BLaER1 (cell line): ENCODE results near the gene RNF224.
A peak's percentile ranks its signal among the peaks of the same experiment; 100 is the strongest.

Source experiments
- H3K27ac ChIP-seq: shearing (Covaris generic); formaldehyde crosslinking; 2 replicates; pipeline ENCODE4 v1.8.1; 2022
- H3K27me3 ChIP-seq: shearing (Covaris generic); formaldehyde crosslinking; 2 replicates; pipeline ENCODE4 v1.8.1; 2022
- H3K36me3 ChIP-seq: shearing (Covaris generic); formaldehyde crosslinking; 2 replicates; pipeline ENCODE4 v1.8.1; 2022
- H3K4me1 ChIP-seq: shearing (Covaris generic); formaldehyde crosslinking; 2 replicates; pipeline ENCODE4 v1.8.1; 2022
- H3K4me2 ChIP-seq: shearing (Covaris generic); formaldehyde crosslinking; 2 replicates; pipeline ENCODE4 v1.8.1; 2022
- H3K4me3 ChIP-seq: shearing (Covaris generic); formaldehyde crosslinking; 2 replicates; pipeline ENCODE4 v1.8.1; 2022
- H3K9ac ChIP-seq: shearing (Covaris generic); formaldehyde crosslinking; 2 replicates; pipeline ENCODE4 v1.8.1; 2022
- H3K9me3 ChIP-seq: shearing (Covaris generic); formaldehyde crosslinking; 2 replicates; pipeline ENCODE4 v1.8.1; 2022
- H4K20me1 ChIP-seq: shearing (Covaris generic); formaldehyde crosslinking; 2 replicates; pipeline ENCODE4 v1.8.1; 2022
- Cebpa-rat ChIP-seq: shearing (Covaris generic); IDR thresholded peaks from 2 replicates; pipeline ENCODE4 v1.8.1; 2022

The RNF224 gene

DNA sequence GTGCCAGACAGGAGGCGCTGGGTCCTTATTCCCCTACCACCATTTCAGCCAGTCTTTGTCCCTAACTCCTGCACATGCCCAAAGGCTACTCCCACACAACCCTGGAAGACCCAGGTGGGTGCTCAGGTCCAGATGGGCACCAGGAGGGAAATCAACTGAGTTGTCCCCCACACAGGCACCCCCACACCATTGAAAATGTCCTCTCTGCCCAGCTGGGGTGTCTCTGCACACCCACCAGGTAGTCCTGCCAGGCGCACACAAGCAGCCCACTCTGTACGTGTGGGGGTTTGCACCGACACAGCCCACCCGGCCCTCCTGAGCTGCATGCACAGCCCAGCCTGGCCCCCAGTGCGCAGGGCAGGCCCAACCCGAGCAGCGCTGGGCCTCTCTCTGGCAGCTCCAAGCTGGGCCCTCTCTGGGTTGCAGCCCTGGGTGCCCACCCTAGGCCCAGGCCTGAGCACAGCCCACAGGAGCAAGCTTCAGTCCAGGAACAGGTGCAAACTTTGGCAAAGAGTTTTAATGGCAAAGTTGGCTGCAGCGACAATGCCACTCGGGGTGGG, 7.5 kb upstream of the RNF224 start:
- TF ChIP-seq Cebpa-rat, result no peak
- no peaks in the 10 kb centered on the region for H3K27me3 ChIP-seq
- peaks cover 47% of the 10 kb centered on the region for H3K36me3 ChIP-seq
- H3K4me1 ChIP-seq, result peaks cover 45% of the 10 kb centered on the region
- H3K4me3 ChIP-seq, result no peak overlapping the region
- no peaks in the 10 kb centered on the region for H3K9me3 ChIP-seq
- H3K9ac ChIP-seq, result 0 out of 2 replicates have a peak overlapping the region, but pooled peaks have one; percentile 34
- no peak overlapping the region for H3K27ac ChIP-seq
- peaks cover 8% of the 10 kb centered on the region; the same call in 1 of the 2 replicates for H4K20me1 ChIP-seq
- no peak overlapping the region for H3K4me2 ChIP-seq

DNA sequence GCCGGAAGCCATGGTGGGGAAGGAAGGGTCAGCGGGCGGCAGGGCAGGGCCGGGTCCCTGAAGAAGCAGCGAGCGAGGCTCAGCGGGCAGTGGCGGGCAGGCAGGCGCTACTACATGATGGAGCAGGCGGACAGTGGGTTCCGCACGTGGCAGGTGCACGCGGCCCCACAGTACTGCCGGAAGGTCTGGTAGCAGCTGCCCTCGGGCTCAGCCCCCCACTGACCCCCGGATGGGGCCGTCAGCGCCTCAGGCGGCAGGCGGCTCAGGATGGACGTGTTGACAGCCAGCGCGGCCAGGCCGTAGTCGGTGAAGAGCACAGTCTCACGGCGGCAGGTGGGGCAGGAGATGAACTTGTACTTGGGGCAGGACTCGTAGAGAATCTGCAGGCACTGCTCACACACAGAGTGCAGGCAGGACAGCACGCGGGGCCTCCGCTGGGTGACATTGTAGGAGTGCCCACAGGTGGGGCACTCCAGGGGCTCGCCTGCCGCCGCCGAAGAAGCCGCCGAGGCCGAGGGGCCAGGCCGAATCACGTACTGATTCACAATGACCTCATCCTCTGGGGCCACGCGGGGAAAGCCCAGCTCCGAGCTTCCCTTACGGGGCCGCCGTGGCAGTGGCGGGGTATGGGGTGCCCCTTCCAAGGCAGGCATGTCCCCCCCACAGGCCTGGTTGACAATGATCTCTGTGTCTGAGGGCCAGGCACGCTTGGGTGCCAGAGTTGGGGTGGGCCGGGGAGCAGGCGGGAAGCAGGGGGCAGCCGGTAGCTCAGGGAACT, 6.8 kb upstream of the RNF224 start:
- no peak overlapping the region for H3K27ac ChIP-seq

DNA sequence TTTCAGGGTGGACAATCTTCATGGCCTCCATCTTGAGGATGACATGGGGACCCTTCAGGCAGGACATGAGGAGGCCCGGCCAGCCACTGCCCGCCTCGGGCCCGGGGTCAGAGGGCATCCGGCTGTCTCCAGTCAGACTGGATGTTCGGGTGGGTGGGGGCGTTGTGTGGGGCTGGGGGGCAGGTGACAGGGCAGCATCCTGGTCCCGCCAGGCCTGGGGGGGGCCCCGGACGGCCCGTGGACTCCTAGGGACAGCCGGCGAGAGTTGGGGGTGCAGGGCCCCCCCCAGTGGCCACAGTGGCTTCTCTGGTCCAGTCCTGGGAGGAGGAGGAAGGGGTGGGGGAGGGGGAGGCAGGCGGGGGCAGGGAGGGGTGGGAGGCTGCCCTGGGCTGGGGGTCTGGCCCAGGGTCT, 6.2 kb upstream of the RNF224 start:
- TF ChIP-seq Cebpa-rat, result no peak
- peak overlapping the region; percentile 100 for H3K4me2 ChIP-seq
- peak overlapping the region; percentile 84 for H3K4me3 ChIP-seq
- H3K9me3 ChIP-seq, result no peaks in the 10 kb centered on the region
- no peak overlapping the region for H3K27ac ChIP-seq
- peaks cover 56% of the 10 kb centered on the region for H3K4me1 ChIP-seq
- peaks cover 35% of the 10 kb centered on the region for H3K36me3 ChIP-seq
- H4K20me1 ChIP-seq, result peaks cover 8% of the 10 kb centered on the region; the same call in 1 of the 2 replicates
- H3K9ac ChIP-seq, result no peak overlapping the region
- no peaks in the 10 kb centered on the region for H3K27me3 ChIP-seq

More for the DNA sequence above, 6.8 kb upstream of the RNF224 start:
- Histone ChIP-seq H4K20me1 (peaks cover 8% of the 10 kb centered on the region; the same call in 1 of the 2 replicates), H3K4me1 (peaks cover 52% of the 10 kb centered on the region), H3K4me2 (no peak overlapping the region), H3K9ac (no peak overlapping the region), H3K9me3 (no peaks in the 10 kb centered on the region), H3K27me3 (no peaks in the 10 kb centered on the region), H3K4me3 (no peak overlapping the region), H3K36me3 (peaks cover 41% of the 10 kb centered on the region)
- no peak for TF ChIP-seq Cebpa-rat

- H3K9ac ChIP-seq, result peak overlapping the region; percentile 83
- peaks cover 51% of the 10 kb centered on the region for H3K4me1 ChIP-seq
- H3K4me3 ChIP-seq, result peak overlapping the region; percentile 84
- no peaks in the 10 kb centered on the region for H3K9me3 ChIP-seq
- peak overlapping the region; percentile 85 for H3K27ac ChIP-seq
- H3K27me3 ChIP-seq, result no peaks in the 10 kb centered on the region
- peak overlapping the region; percentile 100 for H3K4me2 ChIP-seq
- peaks cover 8% of the 10 kb centered on the region; the same call in 1 of the 2 replicates for H4K20me1 ChIP-seq
- H3K36me3 ChIP-seq, result peaks cover 30% of the 10 kb centered on the region
- TF ChIP-seq Cebpa-rat, result no peak
Observed at GRCh38 chr9:137221506-137222111, 5.7 kb upstream of the RNF224 start.

DNA sequence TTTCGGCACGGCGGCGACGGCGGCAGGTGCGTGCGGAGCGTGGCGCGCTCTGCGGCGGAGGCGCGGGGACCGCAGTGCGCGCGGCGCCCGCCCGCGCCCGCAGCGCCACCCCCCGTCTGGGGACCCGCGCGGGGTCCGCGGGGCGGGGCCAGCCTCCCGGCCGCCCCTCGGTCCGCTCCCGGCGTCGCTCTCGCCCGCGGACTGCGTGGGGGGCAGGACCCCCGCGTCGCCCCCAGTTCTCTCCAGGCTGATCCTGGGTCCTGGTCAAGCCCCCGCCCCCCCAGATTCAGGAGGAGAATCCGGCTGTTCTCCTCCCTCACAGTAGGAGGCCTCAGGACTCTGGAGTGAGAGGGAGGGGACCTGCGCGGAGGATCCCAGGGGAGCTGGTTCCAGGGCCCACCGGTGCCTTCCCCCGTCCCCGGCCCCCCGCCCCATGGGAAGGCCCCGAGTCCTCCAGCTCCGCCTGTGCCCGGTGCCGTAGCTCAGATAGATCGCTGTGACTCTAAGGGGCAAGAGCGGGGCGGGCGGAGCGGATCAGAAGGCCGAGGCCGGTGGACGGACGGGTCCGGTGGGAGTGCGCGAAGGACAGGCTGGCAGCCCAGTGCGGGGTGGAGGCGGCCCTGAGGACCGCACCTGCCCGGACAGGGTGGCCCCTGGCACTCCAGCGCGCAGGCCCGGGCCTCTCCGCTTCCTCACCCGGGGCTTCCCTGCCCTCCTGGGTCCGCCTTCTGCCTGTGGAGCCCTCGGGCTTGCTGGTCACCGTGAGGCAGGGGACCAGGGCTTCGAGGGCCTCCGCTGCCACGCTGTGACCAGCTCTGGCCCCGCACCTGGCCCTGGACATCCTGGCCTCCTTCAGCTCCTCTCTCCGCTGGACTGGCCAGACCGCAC, 4.9 kb upstream of the RNF224 start, which contains the start of gene RNF208:
Gene RNF208 (minus strand): TSS at position 51 of the 888 bp plus-strand sequence. CDS start 1,028 bp downstream, outside the sequence.
- peak within 1 kb of the TSS; percentile 85 for H3K27ac ChIP-seq
- no peaks in the 10 kb centered on the region for H3K27me3 ChIP-seq
- peak within 1 kb of the TSS; percentile 100 for H3K4me2 ChIP-seq
- H4K20me1 ChIP-seq, result peaks cover 8% of the 10 kb centered on the region; the same call in 1 of the 2 replicates
- H3K9ac ChIP-seq, result peak within 1 kb of the TSS; percentile 83
- no peaks in the 10 kb centered on the region for H3K9me3 ChIP-seq
- H3K36me3 ChIP-seq, result peaks cover 28% of the 10 kb centered on the region
- H3K4me1 ChIP-seq, result peaks cover 48% of the 10 kb centered on the region
- peak within 1 kb of the TSS; percentile 84 for H3K4me3 ChIP-seq
- no peak for TF ChIP-seq Cebpa-rat

DNA sequence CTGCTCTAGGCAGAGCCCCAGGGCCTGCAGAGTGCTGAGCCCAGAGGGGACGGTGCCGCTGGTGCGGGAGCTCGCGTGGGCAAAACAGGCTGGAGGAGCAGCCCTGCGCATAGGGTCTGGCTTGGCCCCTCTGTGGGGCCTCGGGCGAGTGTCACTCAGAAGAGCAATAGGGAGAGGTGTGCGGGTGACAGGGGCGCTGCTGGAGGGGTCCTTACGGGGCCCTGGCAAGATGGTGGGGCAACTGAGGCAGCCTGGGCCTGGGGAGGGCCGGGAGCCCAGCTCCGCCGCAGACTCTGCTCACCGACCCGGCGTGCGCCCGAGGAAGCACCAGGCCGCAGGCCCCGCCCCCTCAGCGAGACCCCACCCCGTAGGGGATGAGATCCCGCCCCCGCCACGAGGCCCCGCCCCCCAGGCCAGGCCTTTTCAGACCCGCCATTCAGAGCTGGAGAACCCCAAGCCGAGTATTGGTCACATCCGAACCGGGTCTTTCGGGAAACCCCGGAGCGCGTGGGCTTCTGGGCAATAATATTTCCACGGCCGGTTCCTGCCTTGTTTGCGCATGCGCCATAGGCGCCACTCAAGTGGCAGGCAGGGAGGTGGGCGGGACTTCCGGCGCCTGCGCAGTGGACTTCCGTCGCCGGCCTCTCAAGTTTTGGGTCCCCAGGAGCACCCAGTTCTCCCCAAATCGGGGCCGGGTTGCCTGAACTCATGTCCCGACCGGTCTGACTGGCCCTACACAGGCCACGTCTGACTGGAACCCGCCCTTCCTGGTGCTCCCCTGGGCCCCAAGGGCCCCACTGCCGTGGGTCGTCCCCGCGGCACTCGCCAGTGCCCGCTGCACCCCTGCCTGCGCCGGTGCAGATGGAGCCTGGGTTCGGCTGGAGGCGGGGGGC, 4.0 kb upstream of the RNF224 start:
- H3K9me3 ChIP-seq, result no peaks in the 10 kb centered on the region
- peak overlapping the region; percentile 91 for H3K27ac ChIP-seq
- H3K4me1 ChIP-seq, result peaks cover 45% of the 10 kb centered on the region
- H3K9ac ChIP-seq, result peak overlapping the region; percentile 94
- H3K4me2 ChIP-seq, result peak overlapping the region; percentile 100
- peaks cover 22% of the 10 kb centered on the region for H3K36me3 ChIP-seq
- no peak for TF ChIP-seq Cebpa-rat
- no peaks in the 10 kb centered on the region for H3K27me3 ChIP-seq
- peaks cover 8% of the 10 kb centered on the region; the same call in 1 of the 2 replicates for H4K20me1 ChIP-seq
- H3K4me3 ChIP-seq, result peak overlapping the region; percentile 84

GRCh38 chr9:137224830-137225694, 2.2 kb upstream of the RNF224 start, which contains the start of gene CYSRT1:
Gene CYSRT1, plus strand, starts transcription at chr9:137225174. Its CDS starts 448 bp downstream, at chr9:137225622.
- peaks cover 7% of the 10 kb centered on the region for H3K36me3 ChIP-seq
- no peaks in the 10 kb centered on the region for H3K9me3 ChIP-seq
- peak within 1 kb of the TSS; percentile 94 for H3K9ac ChIP-seq
- H3K4me1 ChIP-seq, result peaks cover 59% of the 10 kb centered on the region
- H3K4me3 ChIP-seq, result peak within 1 kb of the TSS; percentile 84
- peaks cover 5% of the 10 kb centered on the region; the same call in 1 of the 2 replicates for H4K20me1 ChIP-seq
- peak within 1 kb of the TSS; percentile 98 for H3K4me2 ChIP-seq
- no peak for TF ChIP-seq Cebpa-rat
- H3K27me3 ChIP-seq, result no peaks in the 10 kb centered on the region
- H3K27ac ChIP-seq, result peak within 1 kb of the TSS; percentile 91
